ENCODE data around the gene C16orf95.

DNA sequence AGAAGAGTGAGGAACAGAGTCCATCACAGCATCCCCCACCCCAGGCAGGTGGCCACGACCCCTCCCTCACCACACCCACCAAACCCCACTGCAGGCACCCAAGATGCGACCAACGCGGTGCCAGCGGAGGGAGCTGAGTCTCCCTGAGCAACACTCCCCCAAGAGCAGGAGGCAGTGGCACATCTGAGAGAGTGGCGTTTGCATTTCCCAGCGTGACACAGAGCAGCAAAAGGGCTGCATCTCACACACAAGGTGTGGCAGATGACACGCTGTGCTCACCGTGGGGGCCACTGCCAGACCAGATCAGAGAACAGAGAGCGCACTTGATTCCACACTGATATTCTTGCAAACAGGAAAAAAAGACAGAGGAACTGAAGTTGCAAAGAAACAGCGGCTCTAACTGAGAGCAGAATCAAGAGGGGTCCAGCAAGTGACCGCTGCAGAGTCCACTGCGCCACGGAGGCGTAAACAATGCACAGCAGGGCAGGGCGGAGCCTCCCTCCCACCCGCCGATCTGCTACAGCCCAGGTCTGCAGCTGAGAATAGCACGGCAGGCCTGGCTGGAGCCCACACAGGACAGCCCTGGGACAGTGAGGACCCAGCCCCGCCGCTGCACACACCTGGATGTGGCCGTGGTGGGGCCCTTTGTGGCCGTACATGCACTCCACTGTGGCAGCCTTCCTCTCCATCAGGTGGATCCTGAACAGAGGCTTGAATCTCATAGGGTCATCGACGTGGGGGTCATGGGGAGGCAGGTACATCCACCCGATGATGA lies 26.0 kb upstream of the C16orf95 start:
- TF ChIP-seq CTCF (IDR thresholded peaks at IDR 0.05) = no peak
- TF ChIP-seq POLR2AphosphoS5 (IDR thresholded peaks at IDR 0.05) = no peak
- TF ChIP-seq POLR2A (IDR thresholded peaks at IDR 0.05) = no peak
